ENCODE data around the gene NPIPB8. TPM values are rescaled to one million over a fixed set of nuclear protein-coding genes. Genes with fewer than 3 reads are reported as not detected.
"Not testable (repeated sequence)": the region's sequence is repeated elsewhere in the genome, so short reads cannot be mapped to it uniquely, and the experiment has no call there.

Gene NPIPB8
- total RNA-seq, 1 donor from 2014 or later, result not detected

GRCh38 chr16:28639959-28640358, 2.1 kb downstream of the NPIPB8 start:
- not testable (repeated sequence) for FAIRE-seq; H3K4me3 ChIP-seq (ENCODE audit: low read depth, low read length); H3K36me3 ChIP-seq (ENCODE audit: control insufficient read depth, insufficient read depth, low read length); H3K27me3 ChIP-seq (ENCODE audit: control insufficient read depth, insufficient read depth, low read length); DNase-seq (ENCODE audit: low read depth)

GRCh38 chr16:28666264-28666663, 28.4 kb downstream of the NPIPB8 start:
- not testable (repeated sequence) for DNase-seq (ENCODE audit: low read depth); H3K36me3 ChIP-seq (ENCODE audit: control insufficient read depth, insufficient read depth, low read length); H3K4me3 ChIP-seq (ENCODE audit: low read depth, low read length); H3K27me3 ChIP-seq (ENCODE audit: control insufficient read depth, insufficient read depth, low read length); FAIRE-seq

- not testable (repeated sequence) for FAIRE-seq; H3K4me3 ChIP-seq (ENCODE audit: low read depth, low read length); H3K36me3 ChIP-seq (ENCODE audit: control insufficient read depth, insufficient read depth, low read length); H3K27me3 ChIP-seq (ENCODE audit: control insufficient read depth, insufficient read depth, low read length); DNase-seq (ENCODE audit: low read depth)
Observed at GRCh38 chr16:28667480-28667879, 29.6 kb downstream of the NPIPB8 start.

GRCh38 chr16:28668199-28668598, 30.3 kb downstream of the NPIPB8 start:
- not testable (repeated sequence) for H3K36me3 ChIP-seq (ENCODE audit: control insufficient read depth, insufficient read depth, low read length); H3K27me3 ChIP-seq (ENCODE audit: control insufficient read depth, insufficient read depth, low read length); FAIRE-seq; DNase-seq (ENCODE audit: low read depth); H3K4me3 ChIP-seq (ENCODE audit: low read depth, low read length)

- not testable (repeated sequence) for DNase-seq (ENCODE audit: low read depth); H3K27me3 ChIP-seq (ENCODE audit: control insufficient read depth, insufficient read depth, low read length); H3K36me3 ChIP-seq (ENCODE audit: control insufficient read depth, insufficient read depth, low read length); FAIRE-seq; H3K4me3 ChIP-seq (ENCODE audit: low read depth, low read length)
Observed at GRCh38 chr16:28688327-28688952, 50.6 kb downstream of the NPIPB8 start.

- H3K4me3 ChIP-seq (ENCODE audit: low read depth, low read length); H3K27me3 ChIP-seq (ENCODE audit: control insufficient read depth, insufficient read depth, low read length); H3K36me3 ChIP-seq (ENCODE audit: control insufficient read depth, insufficient read depth, low read length); DNase-seq (ENCODE audit: low read depth); FAIRE-seq: not testable (repeated sequence)
Observed at GRCh38 chr16:28689425-28689824, 51.6 kb downstream of the NPIPB8 start.

- not testable (repeated sequence) for H3K4me3 ChIP-seq (ENCODE audit: low read depth, low read length); H3K27me3 ChIP-seq (ENCODE audit: control insufficient read depth, insufficient read depth, low read length); DNase-seq (ENCODE audit: low read depth); H3K36me3 ChIP-seq (ENCODE audit: control insufficient read depth, insufficient read depth, low read length); FAIRE-seq
Observed at GRCh38 chr16:28691722-28692121, 53.9 kb downstream of the NPIPB8 start.

- not testable (repeated sequence) for H3K27me3 ChIP-seq (ENCODE audit: control insufficient read depth, insufficient read depth, low read length); H3K4me3 ChIP-seq (ENCODE audit: low read depth, low read length); H3K36me3 ChIP-seq (ENCODE audit: control insufficient read depth, insufficient read depth, low read length); FAIRE-seq; DNase-seq (ENCODE audit: low read depth)
Observed at GRCh38 chr16:28693257-28693950, 55.5 kb downstream of the NPIPB8 start.

GRCh38 chr16:28699792-28700191, 61.9 kb downstream of the NPIPB8 start:
- not testable (repeated sequence) for FAIRE-seq

GRCh38 chr16:28700349-28700748, 62.5 kb downstream of the NPIPB8 start:
- not testable (repeated sequence) for H3K4me3 ChIP-seq (ENCODE audit: low read depth, low read length); H3K27me3 ChIP-seq (ENCODE audit: control insufficient read depth, insufficient read depth, low read length); DNase-seq (ENCODE audit: low read depth); H3K36me3 ChIP-seq (ENCODE audit: control insufficient read depth, insufficient read depth, low read length); FAIRE-seq

More at GRCh38 chr16:28699792-28700191, 61.9 kb downstream of the NPIPB8 start:
- H3K36me3 ChIP-seq (ENCODE audit: control insufficient read depth, insufficient read depth, low read length); H3K4me3 ChIP-seq (ENCODE audit: low read depth, low read length); H3K27me3 ChIP-seq (ENCODE audit: control insufficient read depth, insufficient read depth, low read length); DNase-seq (ENCODE audit: low read depth): not testable (repeated sequence)

- not testable (repeated sequence) for H3K27me3 ChIP-seq (ENCODE audit: control insufficient read depth, insufficient read depth, low read length); H3K4me3 ChIP-seq (ENCODE audit: low read depth, low read length); FAIRE-seq; H3K36me3 ChIP-seq (ENCODE audit: control insufficient read depth, insufficient read depth, low read length); DNase-seq (ENCODE audit: low read depth)
Observed at GRCh38 chr16:28701384-28701783, 63.5 kb downstream of the NPIPB8 start.

- FAIRE-seq; H3K4me3 ChIP-seq (ENCODE audit: low read depth, low read length); H3K27me3 ChIP-seq (ENCODE audit: control insufficient read depth, insufficient read depth, low read length); H3K36me3 ChIP-seq (ENCODE audit: control insufficient read depth, insufficient read depth, low read length); DNase-seq (ENCODE audit: low read depth): not testable (repeated sequence)
Observed at GRCh38 chr16:28704246-28704645, 66.4 kb downstream of the NPIPB8 start.

Data from bronchial epithelial cell (primary cell).